PFSK-1 (cell line): ENCODE results near the gene TMEM129.

Experiments used
- POLR2AphosphoS5 ChIP-seq: IDR thresholded peaks from 2 replicates; pipeline ENCODE4 v1.6.1; 2012; ENCODE audit warnings: low read depth, mild to moderate bottlenecking, control low read depth, low read length, moderate library complexity
- REST ChIP-seq, 2 experiments: IDR thresholded peaks; 2 replicates each; pipeline versions ENCODE4 v1.6.1 to v1.8.0; 2011 to 2012; ENCODE audit warnings: low read depth in 2 of 2, low read length in 2 of 2, control low read depth in 1 of 2, inconsistent platforms in 1 of 2, mild to moderate bottlenecking in 1 of 2, moderate library complexity in 1 of 2; ENCODE audit not compliant: insufficient read depth in 1 of 2
- TAF1 ChIP-seq: IDR thresholded peaks from 2 replicates; pipeline ENCODE4 v1.6.1; 2012; ENCODE audit warnings: low read length, control low read depth, borderline replicate concordance; ENCODE audit not compliant: insufficient read depth

GRCh38 chr4:1756893-1757779 lies 36.0 kb upstream of the TMEM129 start:
- TF ChIP-seq TAF1 (no peak), REST (IDR thresholded peaks at IDR 0.05; ENCODE audit: insufficient read depth in 1 of 2, low read depth in 2 of 2, low read length in 2 of 2) (no peak), POLR2AphosphoS5 (no peak)
